HG02870 (cell line): ENCODE results near the gene EXOC3L4.
"Not testable (repeated sequence)": the region's sequence is repeated elsewhere in the genome, so short reads cannot be mapped to it uniquely, and the experiment has no call there.

Source experiments
- ATAC-seq: cut with Tn5 transposase; IDR thresholded peaks from one replicate; pipeline ENCODE4 v1.9.1; 2021; ENCODE audit warnings: mild to moderate bottlenecking, moderate library complexity; ENCODE audit not compliant: unreplicated experiment

The EXOC3L4 gene

DNA sequence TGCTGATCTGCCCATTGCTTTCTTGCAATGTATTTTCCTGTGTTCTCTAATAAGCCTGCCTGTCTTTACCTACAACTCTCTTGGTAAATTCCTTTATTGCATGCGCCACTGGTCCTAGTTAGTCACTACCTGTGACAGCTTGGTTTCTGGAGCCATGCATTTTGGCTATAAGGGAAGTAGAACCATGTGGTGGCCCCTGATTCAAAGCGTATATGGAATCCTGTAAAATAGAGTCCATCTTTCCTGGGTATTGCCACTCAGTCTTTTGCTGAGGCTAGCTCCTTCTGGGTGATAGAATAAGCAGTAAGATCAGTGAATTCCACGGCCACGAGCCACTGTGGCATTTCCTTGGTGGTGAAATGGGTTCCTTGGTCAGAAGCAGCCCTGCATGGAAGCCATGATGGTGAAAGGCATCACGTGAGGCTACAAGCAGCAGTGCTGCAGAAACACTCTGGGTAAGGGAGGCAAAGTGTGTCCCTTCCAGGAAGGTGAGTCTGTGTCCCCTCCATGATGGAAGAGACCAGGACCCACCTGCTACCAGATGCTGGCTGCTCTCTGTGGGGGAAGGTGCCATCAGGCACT, 48.3 kb downstream of the EXOC3L4 start:
- ATAC-seq, result no peak

DNA sequence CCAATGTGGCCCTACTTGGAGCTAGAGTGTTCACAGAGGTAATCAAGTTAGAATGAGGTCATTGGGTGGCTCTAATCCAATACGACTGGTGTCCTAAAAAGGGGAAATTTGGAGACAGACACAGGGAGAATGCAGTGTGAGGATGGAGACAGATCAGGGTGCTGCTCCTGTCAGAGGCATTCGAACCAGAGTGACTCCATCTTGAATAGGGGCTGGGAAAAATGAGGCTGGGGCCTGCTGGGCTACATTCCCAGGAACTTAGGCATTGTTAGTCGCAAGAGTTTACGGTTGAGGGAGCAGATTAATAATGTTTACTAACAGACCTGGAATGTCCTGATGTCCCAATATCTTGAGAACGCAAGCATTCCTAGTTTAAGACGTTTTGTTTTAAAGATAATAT, 49.0 kb downstream of the EXOC3L4 start:
- ATAC-seq, result no peak

DNA sequence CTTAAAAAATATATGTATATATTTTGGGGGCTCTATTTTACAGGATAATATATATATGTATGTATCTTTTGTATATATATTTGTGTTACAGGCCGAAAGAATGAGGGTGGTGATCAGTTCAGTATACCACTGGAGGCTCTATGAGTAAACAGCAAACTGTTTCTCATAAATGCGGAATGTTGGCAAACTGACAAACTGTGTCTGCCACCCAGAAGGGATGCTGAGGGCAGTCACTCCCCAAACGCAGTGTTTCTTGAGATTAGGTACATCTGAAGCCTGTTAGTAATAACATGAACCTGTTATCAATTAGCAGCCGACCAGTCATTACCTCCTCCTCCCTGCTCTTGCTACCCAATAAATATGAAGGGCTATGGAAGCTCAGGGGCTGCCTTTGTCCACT, 49.6 kb downstream of the EXOC3L4 start:
- ATAC-seq, result no peak

DNA sequence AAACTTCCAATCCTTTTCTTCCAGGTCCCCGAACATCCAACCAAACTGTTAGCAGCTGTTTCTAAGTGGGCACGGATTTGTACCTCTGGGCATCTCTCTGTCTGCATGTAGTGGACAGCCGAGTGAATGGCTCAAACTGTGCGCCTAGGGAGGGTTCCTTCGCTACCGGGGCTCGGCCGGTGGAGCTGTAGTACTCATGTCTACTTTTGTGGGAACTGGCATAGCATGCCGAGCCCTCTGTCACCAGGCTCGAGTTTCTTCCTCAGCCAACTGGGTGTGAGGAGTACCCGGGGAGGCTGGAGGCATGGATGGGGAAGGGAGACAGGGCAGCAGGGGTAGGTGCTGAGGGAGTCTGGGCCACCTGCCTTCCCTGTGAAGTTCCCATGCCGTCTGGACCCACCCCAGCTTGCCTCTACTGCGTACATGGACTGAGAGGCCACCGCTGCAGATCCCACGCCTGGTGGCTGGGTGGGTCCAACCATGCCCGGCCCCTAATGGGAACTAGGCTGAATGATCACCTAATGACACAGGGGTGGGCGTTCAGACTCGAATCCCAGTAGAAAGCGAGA, 51.7 kb downstream of the EXOC3L4 start:
- ATAC-seq, result no peak

DNA sequence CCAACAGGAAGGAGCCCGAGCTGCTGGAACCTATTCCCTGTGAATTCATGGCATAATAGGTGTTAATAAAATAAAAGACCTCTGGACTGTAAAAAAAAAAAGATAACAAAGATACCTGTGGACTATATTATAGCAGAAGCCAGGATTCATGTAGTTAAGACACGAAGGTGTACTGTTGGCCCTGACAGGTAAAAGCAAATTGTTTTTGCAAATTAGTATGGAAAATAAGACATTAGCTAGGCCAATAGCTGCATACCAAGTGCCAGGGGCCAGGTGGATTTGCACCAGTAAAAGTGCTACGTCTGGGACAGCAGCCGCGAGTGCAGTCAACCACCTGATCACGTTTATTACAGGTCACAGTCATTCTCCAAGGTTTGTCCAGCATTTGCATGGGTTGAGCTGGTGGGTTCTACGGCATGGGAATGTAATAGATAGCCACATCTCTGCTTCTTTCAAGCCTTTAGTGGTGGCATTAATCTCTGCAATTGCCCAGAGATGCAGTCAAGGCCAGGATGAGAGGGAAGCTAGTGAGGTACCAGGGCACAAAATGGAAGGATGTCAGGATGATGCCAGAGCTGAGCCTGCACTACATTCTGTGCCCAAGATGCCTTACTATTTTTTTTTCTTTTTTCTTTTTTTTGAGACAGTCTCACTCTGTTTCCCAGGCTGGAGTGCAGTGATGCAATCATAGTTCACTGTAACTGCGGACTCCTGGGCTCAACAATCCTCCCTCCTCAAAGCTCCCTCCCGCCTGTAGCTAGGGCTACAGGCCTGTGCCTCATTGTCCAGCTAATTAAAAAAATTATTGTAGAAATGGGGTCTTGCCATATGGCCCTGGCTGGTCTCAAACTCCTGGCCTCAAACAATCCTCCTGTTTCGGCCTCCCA, 55.1 kb downstream of the EXOC3L4 start:
- ATAC-seq, result no peak

DNA sequence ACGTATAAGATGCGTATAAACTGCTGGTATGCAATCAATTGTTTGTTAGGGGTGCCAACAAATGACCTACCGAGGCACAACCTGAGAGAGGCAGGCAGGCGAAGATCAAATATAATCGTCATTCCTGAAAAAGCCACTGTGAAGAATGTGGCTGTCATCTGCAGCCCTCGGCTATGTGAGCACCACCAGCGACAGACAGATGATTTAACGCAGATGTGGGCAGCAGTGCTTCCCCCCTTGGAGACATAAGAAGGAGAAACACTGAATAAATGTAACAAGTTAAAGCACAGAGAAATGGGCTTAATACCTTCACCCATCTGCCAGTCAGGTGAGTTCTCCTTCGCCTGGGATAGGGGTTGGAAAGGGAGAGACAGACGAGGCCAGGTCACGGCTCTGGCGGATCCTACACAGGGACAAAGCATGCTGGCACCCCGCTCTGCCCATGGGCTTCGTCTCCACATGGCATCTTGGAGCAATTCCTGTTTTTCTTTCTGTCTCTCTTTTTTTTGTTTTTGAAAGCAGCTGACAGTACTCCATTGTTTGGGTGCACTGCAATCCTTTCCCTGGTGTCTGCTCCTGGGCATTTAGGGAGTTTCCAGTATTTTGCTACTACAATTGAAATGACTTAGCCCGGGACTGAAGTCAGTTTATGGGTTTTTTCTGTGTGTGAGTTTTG, 56.9 kb downstream of the EXOC3L4 start:
- no peak for ATAC-seq

DNA sequence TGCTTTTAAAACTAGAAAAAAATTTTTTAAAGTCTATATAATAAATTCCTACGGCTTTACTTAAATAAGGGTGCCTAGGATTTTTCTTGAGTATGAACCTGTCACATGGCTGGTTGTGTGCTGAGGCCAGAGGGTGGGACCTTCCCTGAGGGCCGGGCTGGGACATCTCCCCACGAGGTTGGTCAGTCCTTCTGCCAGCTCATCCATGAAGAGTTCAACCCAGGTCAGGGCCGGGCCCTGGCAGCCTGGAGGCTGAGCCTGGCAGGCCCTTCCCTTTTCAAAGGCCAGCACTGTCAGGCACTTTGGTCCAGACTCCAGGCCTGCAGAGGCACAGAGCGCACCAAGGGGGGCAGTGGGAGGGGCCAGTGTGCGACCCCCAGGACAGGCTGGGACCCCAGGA, 60.5 kb downstream of the EXOC3L4 start:
- ATAC-seq, result no peak

DNA sequence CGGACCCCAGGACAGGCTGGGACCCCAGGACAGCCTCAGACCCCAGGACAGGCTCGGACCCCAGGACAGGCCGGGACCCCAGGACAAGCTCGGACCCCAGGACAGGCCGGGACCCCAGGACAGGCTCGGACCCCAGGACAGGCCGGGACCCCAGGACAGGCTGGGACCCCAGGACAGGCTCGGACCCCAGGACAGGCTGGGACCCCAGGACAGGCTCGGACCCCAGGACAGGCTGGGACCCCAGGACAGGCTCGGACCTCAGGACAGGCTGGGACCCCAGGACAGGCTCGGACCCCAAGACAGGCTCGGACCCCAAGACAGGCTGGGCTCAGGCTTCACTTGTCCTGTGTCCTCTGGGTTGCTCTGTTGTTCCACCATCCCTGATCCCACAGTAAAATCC, 60.9 kb downstream of the EXOC3L4 start:
- ATAC-seq, result not testable (repeated sequence)

DNA sequence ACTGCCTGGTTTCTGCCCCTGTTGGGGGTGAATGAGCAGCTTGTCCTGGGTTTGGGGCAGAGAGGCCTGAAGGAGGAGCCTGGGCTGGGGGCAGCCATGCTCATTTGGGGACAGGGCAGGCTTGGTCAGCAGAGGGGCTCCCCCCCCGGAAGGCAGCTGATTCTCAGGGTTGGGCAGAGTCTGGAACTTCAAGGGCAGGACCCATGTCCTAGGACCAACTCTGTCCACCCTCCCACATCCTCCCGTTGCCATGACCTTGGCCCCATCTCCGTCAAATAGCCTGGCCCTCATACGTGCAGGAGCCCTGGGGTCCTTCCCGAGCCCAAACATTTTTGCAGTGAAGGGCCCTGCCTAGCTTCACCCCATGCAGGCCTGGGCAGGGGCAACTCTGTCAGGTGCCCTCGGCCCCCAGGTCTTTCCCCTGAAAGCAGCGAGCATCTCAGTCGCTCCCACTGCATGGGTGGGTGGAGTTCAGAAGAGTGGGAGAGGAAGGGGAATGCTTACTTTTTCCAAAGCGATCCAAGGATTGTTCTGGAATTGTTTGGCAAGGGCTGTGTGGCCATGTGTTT, 61.4 kb downstream of the EXOC3L4 start:
- no peak for ATAC-seq

DNA sequence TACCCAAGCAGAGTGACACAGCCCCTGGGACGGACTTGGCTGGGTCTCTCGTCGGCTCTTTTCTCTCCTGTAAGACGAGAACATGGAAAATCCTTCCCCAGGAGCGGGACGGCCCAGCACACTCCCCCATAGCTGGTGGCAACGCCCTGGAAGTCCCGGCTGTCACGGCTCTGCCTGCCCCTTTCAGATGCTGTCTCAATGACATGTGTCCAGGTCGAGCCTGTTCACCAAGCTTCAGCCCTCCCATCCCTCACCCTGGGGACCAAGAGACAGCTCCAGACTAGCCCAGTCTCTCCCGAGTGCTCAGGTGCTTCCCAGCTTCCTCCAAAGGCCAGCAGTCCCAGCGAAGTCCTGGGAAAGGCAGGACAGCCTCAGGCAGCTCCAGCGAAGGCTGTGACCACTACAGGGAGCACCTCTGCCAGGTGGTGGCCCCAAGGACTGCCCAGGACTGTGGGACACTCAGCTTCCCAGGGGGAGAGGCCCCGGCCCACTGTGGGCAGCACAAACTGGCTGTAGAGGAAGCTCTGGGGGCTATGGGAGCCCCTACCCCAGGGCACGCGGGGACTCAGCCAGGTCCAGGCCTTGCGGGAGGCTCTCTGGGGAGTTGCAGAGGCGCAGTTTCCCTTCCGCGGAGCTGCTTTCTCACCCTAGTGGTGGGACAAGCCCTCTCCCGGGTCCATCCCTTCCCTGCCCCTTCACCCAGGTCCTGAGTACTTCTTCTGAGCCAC, 62.3 kb downstream of the EXOC3L4 start:
- no peak for ATAC-seq

DNA sequence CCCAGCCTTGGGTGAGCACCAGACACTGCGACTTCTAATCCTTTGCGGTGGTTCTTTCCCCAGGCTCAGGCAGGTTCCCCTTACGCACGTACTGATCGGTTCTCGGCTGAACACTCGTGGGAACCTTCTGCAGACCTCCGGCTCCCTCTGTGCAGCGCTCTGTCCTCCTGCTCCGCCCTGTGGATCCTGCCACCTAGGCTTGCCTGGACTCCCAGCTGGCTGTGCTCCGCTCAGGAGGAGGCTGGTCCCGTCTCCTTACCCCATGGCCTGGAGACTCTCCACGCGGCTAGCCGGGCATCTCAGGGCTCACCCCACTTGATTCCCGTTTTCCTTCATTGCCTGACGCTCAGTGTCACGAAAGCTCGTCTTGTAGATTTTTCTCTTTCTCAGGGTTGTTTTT, 63.4 kb downstream of the EXOC3L4 start:
- no peak for ATAC-seq

DNA sequence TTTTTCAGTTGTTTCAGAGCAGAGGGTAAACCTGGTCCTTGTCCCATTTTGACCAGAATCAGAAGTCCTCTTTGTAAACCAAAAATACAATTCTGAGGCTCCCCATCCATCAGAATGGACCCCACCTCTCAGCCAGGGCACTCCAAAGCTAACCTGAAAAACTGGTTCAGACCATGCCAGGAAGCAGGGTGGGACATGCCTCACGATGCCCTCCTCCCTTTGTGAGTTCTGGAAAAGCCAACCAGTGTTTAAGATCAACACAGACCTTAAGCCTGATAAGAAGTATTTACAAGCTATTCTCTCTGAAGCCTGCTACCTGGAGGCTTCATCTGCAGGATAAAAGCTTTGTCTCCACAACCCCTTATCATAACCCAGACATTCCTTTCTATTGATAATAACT, 64.2 kb downstream of the EXOC3L4 start:
- ATAC-seq, result no peak
